GM18951 (cell line): ENCODE data around the gene EIF5.

Source experiments
- POLR2A ChIP-seq: IDR thresholded peaks from 4 replicates; pipeline ENCODE4 v1.6.1; 2011; ENCODE audit warnings: mild to moderate bottlenecking; ENCODE audit not compliant: insufficient read length, insufficient read depth; ENCODE audit errors: extremely low read depth
- in situ Hi-C: fragments of 300-500 bp; cut with MboI; formaldehyde crosslinking; loops from one replicate; pipeline ENCODE4 v1.12.0; 2022; ENCODE audit warnings: low sequenced_read_pairs, mixed read lengths, inconsistent platforms; ENCODE audit not compliant: unreplicated experiment

Gene EIF5

DNA sequence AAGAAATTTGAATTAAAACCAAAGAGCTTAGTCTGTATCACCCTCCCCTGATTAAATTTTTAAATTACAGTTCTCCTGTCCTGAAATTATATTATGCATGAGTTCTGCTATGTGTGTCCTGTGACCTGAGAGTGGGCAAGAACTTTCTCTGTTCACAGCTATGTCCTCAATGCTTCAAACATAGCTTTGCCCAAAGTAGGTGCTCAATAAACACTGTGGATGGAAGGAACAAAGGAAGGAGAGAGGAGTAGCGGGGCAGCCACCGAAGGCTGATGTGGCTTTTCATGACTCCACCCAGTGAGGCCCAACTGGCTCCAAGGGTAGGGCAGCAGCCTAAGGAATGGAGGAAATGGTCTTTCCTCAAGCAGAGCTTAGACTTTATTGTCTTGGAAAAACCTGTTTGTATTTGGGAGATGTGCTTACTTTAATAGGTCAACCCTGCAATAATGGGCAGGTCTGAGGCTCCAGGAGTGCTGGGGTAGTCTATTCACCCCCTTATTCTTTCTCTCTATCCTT is 43.5 kb downstream of the EIF5 start:
- no peak for TF ChIP-seq POLR2A
- in situ Hi-C loops = no loop called here

DNA sequence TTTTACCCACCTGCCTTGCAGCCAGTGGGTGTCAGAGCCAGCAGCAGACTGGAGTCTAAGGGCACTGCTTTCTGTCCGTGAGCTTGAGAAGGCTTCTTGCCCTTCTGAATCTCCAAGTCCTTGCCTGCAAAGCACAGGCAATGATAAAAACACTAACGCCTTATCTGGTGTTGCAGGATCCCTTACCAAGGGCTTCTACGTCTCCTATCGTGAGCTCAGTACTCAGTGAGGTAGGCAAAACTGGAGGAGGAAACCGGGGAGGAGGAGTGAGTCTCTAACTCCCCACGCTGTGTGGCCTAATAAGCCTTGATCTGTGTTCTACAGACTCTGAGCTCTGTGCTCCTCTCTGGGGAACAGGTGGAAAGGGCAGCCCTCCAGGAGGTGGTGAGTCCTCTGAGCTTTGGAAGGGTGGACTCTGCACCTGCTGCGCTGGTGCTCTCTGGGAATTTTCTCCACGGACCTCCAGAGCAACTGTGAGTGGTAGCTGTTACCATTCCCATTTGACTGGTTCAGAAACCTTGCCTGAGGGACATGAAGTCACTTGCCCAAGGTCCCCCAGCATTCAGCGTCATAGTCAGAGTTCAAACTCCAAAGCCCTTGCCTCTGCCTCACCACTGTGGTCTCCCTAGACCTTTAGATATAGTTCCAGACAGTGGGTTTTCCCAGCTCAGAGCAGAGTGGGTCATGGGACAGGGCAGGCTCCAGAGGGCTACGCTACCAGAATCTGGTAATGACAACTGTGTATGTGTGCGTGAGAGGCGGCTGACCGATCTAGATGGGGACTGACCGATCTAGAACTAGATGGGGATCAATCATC is 44.2 kb downstream of the EIF5 start:
- TF ChIP-seq POLR2A = no peak
- in situ Hi-C loops = no loop called here

DNA sequence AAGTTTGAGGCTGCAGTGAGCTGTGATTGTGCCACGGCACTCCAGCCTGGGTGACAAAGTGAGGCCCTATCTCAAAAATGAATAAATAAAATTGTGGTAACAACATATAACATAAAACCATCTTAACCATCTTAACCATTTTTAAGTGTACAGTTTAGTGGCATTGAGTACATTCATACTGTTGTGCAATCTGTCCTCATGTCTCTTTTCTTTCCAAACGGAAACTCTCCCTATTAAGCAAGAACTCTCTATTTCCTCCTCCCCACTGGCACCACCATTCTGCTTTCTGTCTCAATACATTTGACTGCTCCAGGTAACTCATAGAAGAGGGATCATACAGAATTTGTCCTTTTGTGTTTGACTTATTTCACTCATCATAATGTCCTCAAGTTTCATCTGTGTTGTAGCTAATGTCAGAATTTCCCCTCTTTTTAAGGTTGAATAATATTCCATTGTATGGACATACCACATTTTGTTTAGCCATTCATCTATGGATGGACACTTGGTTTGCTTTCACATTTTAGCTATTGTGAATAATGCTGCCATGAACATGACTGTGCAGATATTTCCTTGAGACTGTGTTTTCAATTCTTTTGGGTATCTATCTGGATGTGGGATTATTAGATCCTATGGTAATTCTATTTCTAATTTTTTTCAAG is 46.8 kb downstream of the EIF5 start:
- TF ChIP-seq POLR2A = no peak

DNA sequence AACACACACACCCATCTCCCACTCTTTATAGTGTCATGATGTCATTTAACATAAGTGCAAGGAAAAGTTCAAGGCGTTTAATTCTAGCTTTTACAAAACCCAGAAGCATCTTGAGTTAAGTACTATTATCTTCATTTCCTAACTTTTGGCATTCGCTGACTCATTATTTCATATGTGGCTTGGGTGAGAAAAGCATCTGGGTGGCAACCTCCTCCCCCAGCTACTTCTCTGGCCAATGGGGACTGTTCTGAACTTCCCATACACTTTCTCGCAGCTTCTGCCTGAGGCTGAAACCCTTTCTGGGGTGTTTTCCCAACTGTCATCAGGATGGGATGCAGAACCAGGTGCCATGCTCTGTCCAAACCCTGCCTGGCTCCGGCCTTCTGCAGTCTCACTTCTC is 48.3 kb downstream of the EIF5 start:
- in situ Hi-C loops = no loop called here
- no peak for TF ChIP-seq POLR2A

More for the DNA sequence above, 46.8 kb downstream of the EIF5 start:
- in situ Hi-C loops = no loop called here

DNA sequence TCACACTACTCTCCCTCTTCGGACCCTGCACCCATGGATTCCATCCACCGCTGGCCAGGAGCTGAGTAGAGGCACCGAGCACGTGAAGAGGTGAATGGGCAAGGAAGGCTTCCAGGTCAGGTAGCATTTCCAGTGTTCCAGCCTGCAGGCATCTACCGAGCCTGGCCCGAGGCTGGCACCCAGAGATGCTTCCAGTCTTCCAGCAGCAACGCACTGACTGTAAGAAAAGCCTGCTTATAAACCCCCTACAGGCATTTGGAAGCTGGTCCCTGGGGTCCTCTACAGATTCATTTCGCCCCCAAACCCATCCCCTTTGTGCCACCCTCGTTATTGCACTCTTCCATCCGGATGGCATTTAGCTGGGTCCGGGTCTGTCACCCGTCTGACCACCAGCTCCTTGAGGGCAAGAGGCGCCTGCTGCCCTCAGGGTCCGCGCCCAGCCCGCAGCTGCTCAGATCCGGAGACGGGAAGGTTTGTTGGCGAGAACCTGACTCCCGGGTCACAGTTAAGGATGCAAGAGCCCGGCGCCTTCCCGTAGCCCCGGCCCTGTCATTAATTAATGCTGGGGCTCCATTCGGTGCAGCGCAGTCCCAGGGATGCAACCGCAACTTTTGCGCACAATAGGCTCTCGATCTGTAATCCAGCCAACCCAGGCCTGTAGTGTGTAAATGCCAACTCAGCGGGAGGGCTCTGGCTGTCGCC is 50.6 kb downstream of the EIF5 start:
- no peak for TF ChIP-seq POLR2A
- in situ Hi-C loops = no loop called here

DNA sequence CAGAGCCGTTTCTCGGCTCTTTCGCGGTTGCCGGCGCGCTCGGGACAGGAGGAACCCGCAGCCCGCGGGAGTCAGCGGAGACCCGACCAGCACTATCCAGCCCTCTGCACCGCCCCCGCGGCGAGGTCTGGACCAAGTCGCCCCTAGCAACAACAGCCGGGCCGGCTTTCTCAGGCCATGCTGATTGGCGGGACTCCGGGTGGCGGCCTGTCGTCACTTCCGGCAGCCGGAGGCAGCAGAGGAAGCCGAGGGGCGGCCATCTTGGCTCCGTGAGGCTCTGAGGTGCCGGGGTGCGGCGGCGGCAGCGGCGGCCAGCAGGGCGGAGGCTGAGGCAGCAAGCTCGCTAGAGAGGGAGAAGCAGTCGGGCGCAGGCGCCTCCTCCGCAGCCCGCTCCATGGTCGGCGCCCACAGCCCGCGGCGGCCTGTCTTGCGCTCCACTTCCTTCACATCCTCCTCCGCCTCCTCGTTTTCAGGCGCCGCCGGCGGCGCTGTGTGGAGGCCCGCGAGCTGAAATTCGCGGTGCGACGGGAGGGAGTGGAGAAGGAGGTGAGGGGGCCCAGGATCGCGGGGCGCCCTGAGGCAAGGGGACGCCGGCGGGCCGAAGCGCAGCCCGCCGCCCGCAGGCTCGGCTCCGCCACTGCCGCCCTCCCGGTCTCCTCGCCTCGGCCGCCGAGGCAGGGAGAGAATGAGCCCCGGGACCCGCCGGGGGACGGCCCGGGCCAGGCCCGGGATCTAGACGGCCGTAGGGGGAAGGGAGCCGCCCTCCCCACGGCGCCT is 51.3 kb downstream of the EIF5 start, which contains the start of gene MARK3:
Gene MARK3, plus strand, starts transcription at position 264 of the 777 bp plus-strand sequence. CDS start 615 bp downstream, outside the sequence.
- peak; percentile 94 for TF ChIP-seq POLR2A
- in situ Hi-C loops = no loop called here

DNA sequence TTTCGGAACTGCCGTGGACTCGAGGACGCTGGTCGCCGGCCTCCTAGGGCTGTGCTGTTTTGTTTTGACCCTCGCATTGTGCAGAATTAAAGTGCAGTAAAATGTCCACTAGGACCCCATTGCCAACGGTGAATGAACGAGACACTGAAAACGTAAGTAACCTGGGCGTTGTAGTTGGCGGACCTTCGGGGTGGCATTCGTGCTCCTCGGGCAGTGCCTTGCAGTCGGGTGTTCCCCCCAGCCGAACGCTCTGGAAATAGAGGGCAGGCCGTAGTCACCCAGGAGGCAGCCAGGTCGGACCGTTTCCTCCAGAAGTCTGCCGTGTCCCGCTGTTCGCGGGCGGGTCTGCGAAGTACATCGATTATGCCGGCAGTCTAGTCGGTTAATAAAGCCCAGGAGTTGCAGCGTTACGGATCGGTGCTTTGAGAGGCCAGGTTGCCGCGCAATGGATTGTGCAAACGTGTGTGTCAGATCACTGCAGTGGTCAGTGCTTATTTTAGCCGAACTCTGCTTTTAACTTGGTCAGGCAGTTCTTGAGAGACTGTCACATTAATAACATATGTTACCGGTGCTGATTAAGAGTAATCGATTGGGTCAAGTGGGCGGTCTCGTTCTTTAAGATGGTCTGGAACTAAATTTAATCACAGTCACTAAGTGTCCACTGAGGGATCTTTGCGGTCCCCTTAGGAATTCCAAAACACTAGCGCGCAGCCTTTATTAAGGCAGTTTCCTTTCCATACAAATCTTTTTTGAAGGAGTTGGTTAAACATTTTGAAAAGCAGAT is 52.1 kb downstream of the EIF5 start:
- no peak for TF ChIP-seq POLR2A
- in situ Hi-C loops = no loop called here

DNA sequence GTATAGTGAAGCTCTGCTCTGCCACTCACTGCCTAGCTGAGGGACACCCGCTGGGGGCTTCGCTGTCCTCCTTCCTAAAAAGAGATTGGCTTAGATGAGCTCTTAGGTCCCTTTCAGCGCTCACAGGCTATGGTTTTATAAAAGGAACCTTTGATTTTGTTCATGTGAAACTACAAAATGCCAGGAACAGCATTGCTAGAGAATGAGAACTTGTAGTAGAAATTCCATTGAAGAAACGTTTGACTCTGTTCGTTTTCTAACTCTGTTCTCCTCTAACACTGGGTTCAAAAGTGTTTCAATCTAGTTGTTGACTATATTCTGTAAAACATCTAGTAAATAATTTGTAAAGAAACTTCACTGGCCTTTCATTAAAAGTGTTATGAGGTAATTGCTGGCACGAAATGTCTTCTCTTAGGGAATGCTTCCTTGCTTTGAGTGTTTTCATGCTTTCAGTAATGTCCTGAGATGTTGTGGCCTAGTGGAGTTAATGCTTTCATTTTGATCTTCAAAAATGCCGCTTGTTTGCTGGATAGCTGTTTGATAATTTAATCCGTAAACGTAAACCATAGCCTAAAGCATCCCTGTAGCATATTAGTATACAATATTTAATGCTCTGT is 52.8 kb downstream of the EIF5 start:
- in situ Hi-C loops = no loop called here
- TF ChIP-seq POLR2A = no peak

DNA sequence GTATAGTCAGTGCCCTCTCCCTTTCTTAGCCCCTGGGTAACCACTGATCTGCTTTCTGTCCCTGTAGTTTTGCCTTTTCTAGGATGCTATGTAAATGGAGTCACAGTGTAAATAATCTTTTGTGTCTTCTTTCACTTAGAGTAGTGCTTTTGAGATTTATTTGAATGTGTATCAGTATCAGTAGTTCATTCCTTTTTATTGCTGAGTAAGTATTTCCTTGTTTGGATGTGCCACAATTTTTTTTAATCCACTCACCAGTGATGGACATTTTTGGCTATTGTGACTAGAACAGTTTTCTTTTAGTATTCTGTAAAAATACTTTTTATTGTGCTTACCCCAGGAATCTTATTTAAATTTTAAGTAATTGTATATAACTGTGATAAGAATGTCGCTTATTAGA is 54.6 kb downstream of the EIF5 start:
- in situ Hi-C loops = no loop called here
- no peak for TF ChIP-seq POLR2A

DNA sequence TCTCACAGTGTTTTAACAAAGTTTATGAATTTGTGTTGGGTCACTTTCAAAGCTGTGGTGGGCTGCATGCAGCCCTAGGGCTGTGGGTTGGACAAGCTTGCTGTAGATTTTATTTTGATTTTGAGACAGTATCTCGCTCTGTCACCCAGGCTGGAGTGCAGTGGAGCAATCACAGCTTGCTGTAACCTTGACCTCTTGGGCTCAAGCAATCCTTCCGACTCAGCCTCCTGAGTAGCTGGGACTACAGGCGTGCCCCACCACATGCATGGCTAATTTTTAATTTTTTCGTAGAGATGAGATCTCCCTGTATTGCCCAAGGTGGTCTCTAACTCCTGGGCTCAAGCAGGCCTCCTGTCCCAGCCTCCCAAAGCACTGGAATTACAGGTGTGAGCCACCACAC is 56.6 kb downstream of the EIF5 start:
- in situ Hi-C loops = no loop called here
- no peak for TF ChIP-seq POLR2A

DNA sequence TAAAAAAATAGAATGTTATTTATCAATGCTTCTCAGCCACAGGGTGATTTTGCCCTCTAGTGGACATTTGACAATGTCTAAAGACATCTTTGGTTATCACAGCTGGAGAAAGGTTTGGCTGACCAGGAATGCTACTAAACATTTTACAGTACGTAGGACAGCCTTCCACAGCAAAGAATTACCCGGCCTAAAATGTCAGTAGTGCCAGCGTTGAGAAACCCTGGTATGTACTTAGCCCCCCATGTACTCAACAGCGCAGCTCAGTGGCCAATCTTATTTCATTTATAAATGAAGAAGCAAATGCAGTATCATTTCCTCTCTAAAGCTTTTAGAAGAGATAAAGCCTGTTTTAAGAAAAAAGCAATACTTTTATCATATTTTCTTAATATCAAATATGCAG is 57.0 kb downstream of the EIF5 start:
- in situ Hi-C loops = no loop called here

More for the DNA sequence above, 57.0 kb downstream of the EIF5 start:
- TF ChIP-seq POLR2A = no peak
